ENCODE results near the gene NIPA2.

The NIPA2 gene

GRCh38 chr15:22811640-22812039, 26.8 kb upstream of the NIPA2 start:
- no peak overlapping the region for H3K4me3 ChIP-seq
- no peak overlapping the region for H3K27ac ChIP-seq

GRCh38 chr15:22813844-22814243, 24.6 kb upstream of the NIPA2 start:
- H3K4me3 ChIP-seq, result no peak overlapping the region
- TF ChIP-seq, protein P1, sequence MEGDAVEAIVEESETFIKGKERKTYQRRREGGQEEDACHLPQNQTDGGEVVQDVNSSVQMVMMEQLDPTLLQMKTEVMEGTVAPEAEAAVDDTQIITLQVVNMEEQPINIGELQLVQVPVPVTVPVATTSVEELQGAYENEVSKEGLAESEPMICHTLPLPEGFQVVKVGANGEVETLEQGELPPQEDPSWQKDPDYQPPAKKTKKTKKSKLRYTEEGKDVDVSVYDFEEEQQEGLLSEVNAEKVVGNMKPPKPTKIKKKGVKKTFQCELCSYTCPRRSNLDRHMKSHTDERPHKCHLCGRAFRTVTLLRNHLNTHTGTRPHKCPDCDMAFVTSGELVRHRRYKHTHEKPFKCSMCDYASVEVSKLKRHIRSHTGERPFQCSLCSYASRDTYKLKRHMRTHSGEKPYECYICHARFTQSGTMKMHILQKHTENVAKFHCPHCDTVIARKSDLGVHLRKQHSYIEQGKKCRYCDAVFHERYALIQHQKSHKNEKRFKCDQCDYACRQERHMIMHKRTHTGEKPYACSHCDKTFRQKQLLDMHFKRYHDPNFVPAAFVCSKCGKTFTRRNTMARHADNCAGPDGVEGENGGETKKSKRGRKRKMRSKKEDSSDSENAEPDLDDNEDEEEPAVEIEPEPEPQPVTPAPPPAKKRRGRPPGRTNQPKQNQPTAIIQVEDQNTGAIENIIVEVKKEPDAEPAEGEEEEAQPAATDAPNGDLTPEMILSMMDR (IDR thresholded peaks at IDR 0.05), result no peak
- no peak for DNase-seq (ENCODE audit: low spot score)
- no peak overlapping the region for H3K27ac ChIP-seq

More at GRCh38 chr15:22811640-22812039, 26.8 kb upstream of the NIPA2 start:
- TF ChIP-seq, protein P1 (IDR thresholded peaks at IDR 0.05), result no peak
- DNase-seq (ENCODE audit: low spot score), result no peak

GRCh38 chr15:22815766-22816165, 22.7 kb upstream of the NIPA2 start:
- DNase-seq (ENCODE audit: low spot score), result no peak
- H3K4me3 ChIP-seq, result no peak overlapping the region
- no peak overlapping the region for H3K27ac ChIP-seq
- TF ChIP-seq, protein P1 (IDR thresholded peaks at IDR 0.05), result no peak

DNA sequence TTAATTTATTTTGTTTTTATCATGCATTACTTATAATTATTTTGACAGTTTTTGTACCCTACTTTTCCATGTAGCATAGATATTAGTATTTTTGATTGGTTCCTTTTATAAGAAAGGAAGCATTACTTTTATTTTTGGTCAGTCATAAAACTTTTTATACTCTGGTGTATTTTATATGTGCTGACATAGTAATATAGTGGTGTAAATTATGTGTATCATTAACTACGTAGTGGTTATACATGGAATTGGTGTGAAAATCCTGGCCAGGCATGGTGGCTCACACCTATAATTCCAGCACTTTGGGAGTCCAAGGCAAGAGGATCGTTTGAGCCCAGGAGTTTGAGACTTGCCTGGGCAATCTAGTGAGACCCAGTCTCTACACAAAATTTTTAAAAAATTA, 18.8 kb upstream of the NIPA2 start:
- DNase-seq (ENCODE audit: low spot score), result no peak
- TF ChIP-seq, protein P1 (IDR thresholded peaks at IDR 0.05), result no peak
- Histone ChIP-seq H3K27ac (no peak overlapping the region), H3K4me3 (no peak overlapping the region)

DNA sequence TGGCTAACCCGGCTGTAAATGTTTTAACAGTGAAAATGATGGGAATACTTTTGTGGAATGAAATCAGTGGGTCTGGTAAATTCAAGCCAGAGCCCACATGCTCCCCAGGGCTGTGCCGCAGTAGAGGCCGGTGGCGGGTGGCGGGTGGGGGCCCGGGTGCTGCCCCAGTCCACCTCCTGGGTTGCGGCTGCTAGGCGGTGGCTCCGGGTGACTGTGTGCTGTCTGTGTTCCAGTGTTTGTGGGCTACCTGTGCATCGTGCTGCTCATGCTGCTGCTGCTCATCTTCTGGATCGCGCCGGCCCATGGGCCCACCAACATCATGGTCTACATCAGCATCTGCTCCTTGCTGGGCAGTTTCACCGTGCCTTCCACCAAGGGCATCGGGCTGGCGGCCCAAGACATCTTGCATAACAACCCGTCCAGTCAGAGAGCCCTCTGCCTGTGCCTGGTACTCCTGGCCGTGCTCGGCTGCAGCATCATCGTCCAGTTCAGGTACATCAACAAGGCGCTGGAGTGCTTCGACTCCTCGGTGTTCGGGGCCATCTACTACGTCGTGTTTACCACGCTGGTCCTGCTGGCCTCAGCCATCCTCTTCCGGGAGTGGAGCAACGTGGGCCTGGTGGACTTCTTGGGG, 14.9 kb upstream of the NIPA2 start:
- TF ChIP-seq, protein P1 (IDR thresholded peaks at IDR 0.05), result no peak
- DNase-seq (ENCODE audit: low spot score), result no peak
- H3K4me3 ChIP-seq, result no peak overlapping the region
- H3K27ac ChIP-seq, result no peak overlapping the region

GRCh38 chr15:22827125-22827524, 11.3 kb upstream of the NIPA2 start:
- Histone ChIP-seq H3K27ac (no peak overlapping the region), H3K4me3 (no peak overlapping the region)
- no peak for DNase-seq (ENCODE audit: low spot score)
- TF ChIP-seq, protein P1 (IDR thresholded peaks at IDR 0.05), result no peak

GRCh38 chr15:22831473-22831872, 7.0 kb upstream of the NIPA2 start:
- DNase-seq (ENCODE audit: low spot score), result no peak
- Histone ChIP-seq H3K27ac (no peak overlapping the region), H3K4me3 (no peak overlapping the region)
- TF ChIP-seq, protein P1 (IDR thresholded peaks at IDR 0.05), result no peak

All from coronary artery (tissue), 2 donors.